ENCODE data around the gene IDI2.

IDI2 gene

DNA sequence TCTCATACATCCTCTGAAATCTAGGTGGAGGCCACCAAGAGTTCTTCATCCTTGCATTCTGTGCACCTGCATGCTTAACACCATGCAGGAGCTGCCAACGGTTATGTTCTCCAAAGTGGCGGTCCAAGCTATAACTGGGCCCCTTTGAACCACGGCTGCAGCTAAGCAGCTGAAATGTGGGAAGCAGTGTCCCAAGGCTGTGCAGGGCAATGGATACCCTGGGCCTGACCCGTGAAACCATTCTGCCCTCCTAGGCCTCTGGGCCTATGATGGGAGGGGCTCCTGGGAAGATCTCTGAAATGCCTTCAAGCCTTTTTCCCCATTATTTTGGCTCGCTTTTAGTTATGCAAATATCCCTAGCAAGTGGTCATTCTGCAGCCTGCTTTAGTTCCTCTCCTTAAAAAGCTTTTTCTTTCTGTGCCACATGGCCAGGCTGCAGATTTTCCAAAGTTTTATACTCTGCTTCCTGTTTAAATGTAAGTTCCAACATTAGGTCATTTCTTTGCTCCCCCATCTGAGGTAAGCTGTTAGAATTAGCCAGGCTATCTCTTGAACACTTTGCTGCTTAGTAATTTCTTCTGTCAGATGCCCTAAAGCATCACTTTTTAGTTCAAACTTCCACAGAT, 45.1 kb downstream of the IDI2 start:
- DNase-seq (ENCODE audit: low read depth, low spot score): no peak

DNA sequence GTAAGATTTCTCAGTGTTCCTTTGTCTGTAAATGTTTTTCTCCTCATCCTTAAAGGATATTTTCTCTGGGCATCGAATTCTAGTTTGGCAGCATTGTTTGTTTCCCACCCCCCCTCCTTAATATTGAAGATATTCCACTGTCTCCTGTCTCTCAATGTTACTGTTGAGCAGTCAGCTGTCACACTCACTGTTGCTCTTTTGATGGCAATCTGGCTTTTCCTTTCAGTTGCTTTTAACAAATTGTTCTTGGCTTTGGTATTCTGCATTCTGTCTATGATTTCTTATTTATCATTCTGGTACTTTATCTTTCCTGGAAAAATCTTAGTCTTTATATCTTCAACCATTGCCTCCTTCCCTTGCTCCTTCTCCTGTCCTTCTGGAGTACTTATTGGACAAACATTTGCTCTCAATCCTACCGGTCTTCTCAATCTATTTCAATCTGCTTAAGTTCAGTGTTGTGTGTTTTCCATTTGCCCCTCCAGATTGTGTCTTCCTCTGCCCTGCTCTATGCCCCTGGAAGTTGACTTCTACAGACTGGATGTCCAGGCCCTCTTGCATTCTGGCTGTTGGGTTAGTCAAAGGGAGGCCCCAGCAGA, 46.7 kb downstream of the IDI2 start:
- DNase-seq (ENCODE audit: low read depth, low spot score): no peak

GRCh38 chr10:976316-976715, 49.3 kb downstream of the IDI2 start:
- DNase-seq (ENCODE audit: low read depth, low spot score): no peak

DNA sequence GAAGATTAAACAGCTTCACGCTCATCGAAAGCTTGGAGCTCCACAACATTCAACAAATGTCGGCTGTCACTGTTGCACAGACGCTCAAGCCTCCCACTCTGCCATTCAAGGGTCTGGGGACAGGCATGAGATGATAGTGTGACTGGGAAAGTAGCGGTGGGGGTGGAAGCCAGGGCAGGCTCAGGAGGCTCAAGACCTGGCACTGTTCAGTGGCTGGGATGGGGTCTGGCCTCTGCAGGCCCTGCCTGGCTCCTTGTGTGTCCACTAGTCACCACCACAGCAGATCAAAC, 50.9 kb downstream of the IDI2 start:
- no peak for DNase-seq (ENCODE audit: low read depth, low spot score)

GRCh38 chr10:974038-974784, 51.4 kb downstream of the IDI2 start:
- DNase-seq (ENCODE audit: low read depth, low spot score): no peak

- DNase-seq (ENCODE audit: low read depth, low spot score): no peak
Measured at GRCh38 chr10:972763-973162, 52.9 kb downstream of the IDI2 start.

DNA sequence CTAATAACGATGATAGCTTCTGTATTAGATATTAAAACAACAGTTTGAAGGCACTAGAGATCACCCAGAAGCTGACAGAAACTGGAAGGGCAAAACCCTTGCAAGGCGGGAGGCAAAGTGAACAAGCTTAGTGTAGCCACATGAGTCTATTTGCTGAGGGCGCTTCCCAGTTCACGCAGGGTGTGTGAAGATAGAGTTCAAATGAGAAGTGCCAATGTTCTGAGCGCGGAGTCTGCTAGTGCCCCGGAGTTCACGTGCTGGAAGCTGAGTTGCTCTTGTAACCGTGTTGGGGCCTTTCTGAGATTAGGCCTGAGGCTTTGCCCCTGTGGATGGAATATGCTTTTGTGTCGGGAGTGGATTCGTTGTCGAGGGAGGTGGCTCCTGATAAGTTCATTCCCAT, 54.0 kb downstream of the IDI2 start:
- no peak for DNase-seq (ENCODE audit: low read depth, low spot score)

DNA sequence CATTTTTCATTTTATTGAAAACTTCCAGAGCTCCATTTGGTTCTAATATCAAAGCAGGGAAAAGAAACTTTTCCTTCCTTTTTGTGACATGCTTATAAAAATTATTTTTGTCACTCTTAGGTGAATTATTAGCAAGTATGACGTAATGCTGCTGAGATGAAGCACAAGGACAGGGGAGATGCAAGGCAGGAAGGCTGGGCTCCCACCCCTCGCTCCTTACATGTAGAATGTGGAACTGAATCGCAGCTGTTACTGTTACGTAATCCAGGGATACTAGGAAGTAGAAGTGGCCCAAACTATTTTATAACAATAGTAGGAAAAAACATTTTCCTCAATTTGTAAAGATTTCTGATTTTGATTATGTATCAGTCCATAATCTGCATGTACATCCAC, 54.5 kb downstream of the IDI2 start:
- no peak for DNase-seq (ENCODE audit: low read depth, low spot score)

- no peak for DNase-seq (ENCODE audit: low read depth, low spot score)
Measured at GRCh38 chr10:970311-971149, 55.1 kb downstream of the IDI2 start.

- no peak for DNase-seq (ENCODE audit: low read depth, low spot score)
Measured at GRCh38 chr10:969473-970150, 56.0 kb downstream of the IDI2 start.
